GM18870 (cell line): ENCODE results near the gene C1orf226.
"Not testable (repeated sequence)": the region's sequence is repeated elsewhere in the genome, so short reads cannot be mapped to it uniquely, and the experiment has no call there.

Experiments used
- ATAC-seq: cut with Tn5 transposase; IDR thresholded peaks from one replicate; pipeline ENCODE4 v1.9.1; 2021; ENCODE audit warnings: moderate library complexity; ENCODE audit not compliant: unreplicated experiment

Gene C1orf226

DNA sequence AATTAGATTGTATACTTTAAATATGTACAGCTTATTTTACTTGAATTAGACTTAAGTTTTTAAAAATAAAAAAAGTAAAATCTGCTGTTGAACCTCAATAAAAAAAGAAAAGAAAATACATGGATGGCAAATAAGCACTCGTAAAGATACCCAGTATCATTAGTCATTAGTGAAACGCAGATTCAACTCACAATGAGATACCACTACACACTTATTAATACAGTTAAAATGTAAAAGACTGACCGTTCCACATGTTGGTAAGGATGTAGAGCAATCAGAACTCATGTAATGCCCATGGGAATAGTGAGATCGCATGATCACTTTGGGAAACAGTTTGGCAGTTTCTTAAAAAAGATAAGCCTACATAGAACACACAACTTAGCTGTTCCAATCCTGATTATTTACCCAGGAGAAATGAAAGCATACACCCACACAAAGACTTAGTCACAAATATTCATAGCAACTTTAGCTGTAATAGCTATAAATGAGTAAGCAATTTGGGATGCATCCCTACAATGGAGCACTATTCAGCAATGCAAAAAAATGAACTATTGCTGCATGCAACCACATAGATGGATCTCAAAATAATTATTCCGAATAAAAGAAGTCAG, 23.1 kb downstream of the C1orf226 start:
- ATAC-seq: no peak

- ATAC-seq: no peak
Observed at GRCh38 chr1:162405800-162406199, 24.3 kb downstream of the C1orf226 start.

- no peak for ATAC-seq
Observed at GRCh38 chr1:162406811-162407210, 25.3 kb downstream of the C1orf226 start.

DNA sequence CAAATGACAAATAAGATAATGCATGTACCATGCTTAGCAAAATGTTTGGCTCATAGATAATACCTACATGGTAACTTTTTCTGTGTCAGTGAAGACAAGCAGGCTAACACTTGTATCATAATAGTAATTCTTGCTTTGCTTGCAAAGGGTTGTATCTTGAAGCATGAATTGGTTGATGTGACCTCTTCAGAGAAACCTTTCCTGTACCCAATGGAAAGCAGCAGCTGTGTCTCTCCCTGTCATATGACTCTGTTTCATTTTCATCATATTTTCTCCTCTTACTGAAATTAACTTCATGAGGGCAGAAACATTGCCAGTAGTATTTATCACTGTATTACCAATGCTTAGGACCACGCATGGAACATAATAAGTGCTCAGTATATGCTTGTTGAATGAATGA, 26.0 kb downstream of the C1orf226 start:
- no peak for ATAC-seq

DNA sequence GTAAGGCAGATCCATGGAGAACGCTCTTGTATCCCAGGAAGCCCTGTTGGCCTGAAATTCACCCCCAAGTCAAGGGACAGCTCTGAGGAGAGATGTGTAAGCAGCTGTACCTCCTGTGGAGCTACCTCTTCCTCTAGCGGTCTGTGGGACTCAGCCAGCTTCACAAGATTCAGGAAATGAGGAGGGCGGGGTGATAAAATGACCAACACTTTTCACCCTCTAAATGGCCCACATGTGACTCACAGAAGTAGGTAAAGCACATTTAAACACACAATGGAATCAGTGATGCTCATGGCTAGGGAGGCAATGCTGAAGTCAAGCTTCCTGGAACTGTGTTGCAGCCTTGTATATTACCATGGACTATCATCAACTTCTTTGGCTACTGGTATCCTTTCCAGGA, 30.5 kb downstream of the C1orf226 start, which contains the start of gene SH2D1B:
TSS of gene SH2D1B (minus strand) at position 135 of the 400 bp plus-strand sequence. CDS start at position 15, 120 bp downstream.
- ATAC-seq: no peak

GRCh38 chr1:162416215-162416614, 34.7 kb downstream of the C1orf226 start:
- no peak for ATAC-seq

- no peak for ATAC-seq
Observed at GRCh38 chr1:162416909-162417308, 35.4 kb downstream of the C1orf226 start.

DNA sequence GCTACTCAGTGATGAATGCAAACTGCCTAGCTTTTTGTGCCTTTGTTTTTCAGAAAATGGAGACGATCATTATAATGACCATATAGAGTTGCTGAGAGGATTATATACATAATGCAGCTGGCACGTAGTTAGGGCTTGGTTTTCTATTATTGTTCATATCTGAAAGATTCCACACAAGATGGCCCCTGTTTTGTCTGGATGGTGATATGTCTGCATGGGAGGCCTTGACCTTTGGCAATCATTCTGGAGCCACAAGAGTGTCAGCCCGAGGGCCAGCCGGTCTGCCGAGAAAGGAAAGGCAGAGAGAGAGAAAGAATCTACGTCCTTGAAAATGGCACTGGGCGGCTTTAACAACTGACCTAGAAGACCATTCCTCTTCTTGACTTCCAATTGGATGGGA, 36.1 kb downstream of the C1orf226 start:
- ATAC-seq: no peak

DNA sequence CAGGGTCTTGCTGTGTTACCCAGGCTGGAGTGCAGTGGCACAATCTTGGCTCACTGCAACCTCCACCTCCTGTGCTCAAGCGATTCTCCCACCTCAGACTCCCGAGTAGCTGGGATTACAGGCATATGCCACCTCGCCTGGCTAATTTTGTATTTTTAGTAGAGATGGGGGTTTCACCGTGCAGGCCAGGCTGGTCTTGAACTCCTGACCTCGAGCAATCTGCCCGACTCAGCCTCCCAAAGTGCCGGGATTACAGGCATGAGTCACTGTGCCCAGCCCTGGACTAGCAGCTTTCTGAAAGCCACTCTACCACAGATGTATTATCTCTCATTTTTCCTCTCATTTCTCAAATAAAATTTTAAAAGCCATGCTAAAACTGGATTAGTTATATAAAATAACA, 37.1 kb downstream of the C1orf226 start:
- ATAC-seq: not testable (repeated sequence)

DNA sequence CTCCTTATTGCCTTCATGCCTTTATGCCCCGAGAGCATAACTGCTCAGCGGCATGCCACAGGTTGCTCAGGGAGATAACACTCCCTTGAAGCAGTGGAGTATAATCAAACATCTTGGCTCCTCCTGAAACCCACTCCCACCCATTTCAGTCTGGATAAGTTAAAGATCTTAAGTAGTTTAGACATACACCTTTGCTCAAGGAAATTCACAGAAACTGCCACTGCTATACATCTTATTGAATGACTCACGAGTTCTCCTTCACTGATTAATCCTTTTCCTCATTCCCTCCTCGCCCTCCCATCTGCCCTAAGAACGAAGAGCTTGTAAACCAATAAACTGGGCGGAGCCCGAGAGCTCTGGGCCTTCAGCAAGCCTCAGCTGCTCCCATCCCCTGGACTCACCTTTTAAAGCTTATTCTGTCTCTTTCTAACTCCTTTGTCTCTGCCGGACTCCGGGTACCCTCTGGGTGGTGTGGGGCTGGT, 38.0 kb downstream of the C1orf226 start:
- not testable (repeated sequence) for ATAC-seq

DNA sequence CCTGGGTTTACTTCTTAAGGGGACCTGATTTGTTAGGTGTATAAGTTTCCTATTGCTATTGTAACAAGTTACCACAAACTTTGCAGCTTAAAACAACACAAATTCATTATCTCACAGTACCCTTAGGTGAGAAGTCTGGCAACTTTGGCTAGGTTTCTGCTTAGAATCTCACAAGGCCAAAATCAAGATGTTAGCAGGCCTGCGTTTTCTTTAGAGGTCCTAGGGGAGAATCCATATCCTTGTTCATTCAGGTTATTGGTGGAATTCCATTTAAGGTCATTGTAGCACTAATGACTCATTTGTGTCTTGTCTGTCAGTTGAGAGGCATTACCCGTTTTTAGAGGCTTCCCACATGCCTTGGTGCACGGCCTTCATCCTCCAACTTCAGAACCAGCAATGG, 38.6 kb downstream of the C1orf226 start:
- ATAC-seq: no peak

DNA sequence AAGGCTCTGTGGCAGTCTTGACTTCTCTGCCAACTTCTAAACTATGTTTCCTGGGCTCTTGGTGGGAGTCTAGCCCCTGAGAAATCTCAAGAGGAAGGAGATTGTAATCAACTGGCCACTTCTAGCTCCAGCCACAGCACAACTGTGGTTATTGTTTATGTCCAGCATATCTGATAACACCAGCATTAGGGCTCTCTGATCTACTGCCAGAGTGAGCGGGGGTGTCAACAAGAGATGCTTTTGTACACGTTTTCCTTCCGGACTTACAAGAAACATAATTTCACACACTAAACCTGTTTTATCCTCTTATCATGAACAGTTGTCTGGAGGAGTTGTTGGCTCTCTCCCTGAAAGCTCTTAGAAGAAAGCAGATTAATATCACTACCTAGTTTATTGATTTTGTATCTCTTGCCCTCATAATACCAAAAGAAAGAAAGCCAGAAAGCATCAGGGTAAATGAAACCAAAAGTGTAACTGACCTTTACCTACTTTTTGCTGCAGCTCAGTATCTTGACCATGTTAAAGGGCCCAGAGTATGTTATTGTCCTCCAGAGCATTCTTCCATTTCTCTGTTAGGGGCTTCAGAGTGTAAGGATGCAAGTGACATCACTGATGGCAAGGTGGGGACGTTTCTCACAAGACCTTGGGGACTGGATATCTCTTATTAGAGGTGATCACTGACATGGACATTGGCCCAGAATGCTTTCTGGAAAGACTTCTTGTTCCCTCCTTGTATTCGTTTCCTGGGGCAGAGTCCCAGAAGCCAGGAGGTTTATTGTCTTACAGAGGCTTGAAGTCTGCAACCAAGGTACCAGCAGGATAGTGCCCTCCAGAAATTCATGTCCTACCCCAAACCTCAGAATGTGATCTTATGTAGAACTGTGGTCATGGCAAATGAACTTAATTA, 40.0 kb downstream of the C1orf226 start:
- no peak for ATAC-seq

- no peak for ATAC-seq
Observed at GRCh38 chr1:162422662-162423375, 41.3 kb downstream of the C1orf226 start.

DNA sequence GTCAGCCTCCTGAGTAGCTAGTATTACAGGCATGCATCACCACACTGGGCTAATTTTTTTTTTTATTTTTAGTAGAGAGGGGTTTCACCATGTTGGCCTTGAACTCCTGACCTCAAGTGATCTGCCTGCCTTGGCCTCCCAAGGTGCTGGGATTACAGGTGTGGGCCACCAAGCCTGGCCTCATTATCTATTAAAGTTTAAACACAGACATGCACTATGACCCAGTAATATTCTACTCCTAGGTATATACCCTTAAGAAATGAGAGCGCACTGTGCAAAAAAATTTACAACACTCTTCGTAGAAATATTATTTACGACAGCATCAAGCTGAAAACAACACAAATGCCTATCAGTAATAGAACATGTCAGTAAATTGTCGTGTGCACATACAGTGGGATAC, 49.1 kb downstream of the C1orf226 start:
- no peak for ATAC-seq

DNA sequence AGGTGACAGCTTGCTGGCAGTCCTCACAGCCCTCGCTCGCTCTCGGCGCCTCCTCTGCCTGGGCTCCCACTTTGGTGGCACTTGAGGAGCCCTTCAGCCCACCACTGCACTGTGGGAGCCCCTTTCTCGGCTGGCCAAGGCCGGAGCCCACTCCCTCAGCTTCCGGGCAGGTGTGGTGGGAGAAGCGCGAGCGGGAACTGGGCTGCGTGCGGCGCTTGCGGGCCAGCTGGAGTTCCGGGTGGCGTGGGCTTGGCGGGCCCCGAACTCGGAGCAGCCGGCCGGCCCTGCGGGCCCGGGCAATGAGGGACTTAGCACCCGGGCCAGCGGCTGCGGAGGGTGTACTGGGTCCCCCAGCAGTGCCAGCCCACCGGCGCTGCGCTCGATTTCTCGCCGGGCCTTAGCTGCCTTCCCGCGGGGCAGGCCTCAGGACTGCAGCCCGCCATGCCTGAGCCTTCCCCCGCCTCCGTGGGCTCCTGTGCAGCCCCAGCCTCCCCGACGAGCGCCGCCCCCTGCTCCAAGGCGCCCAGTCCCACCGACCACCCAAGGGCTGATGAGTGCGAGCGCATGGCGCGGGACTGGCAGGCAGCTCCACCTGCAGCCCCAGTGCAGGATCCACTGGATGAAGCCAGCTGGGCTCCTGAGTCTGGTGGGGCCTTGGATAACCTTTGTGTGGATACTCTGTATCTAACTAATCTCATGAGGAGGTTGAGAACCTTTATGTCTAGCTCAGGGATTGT, 51.6 kb downstream of the C1orf226 start:
- ATAC-seq: not testable (repeated sequence)
